Small intestine (tissue), 7 donors: ENCODE results near the gene GNB1L. TPM values are rescaled to one million over a fixed set of nuclear protein-coding genes. Genes with fewer than 3 reads are reported as not detected.

Source experiments
- DNase-seq, 2 donors: peaks; one replicate each; pipeline versions ENCODE4 v3.0.0 to v3.0.0-alpha.2; 2013
- FAIRE-seq: peaks from 2 replicates; lab custom pipeline; 2012; peaks lifted over from hg19 to GRCh38; lab: Jason Lieb, UNC
- H3K27ac ChIP-seq, 3 donors: one replicate each; pipeline ENCODE4 v1.5.1; 2013; ENCODE audit warnings: low read length in 2 of 3, mild to moderate bottlenecking in 2 of 3, control low read depth in 1 of 3, inconsistent platforms in 1 of 3, low read depth in 1 of 3, moderate library complexity in 1 of 3
- H3K27me3 ChIP-seq, 3 donors: one replicate each; pipeline ENCODE4 v1.6.1; 2013; ENCODE audit warnings: low read length in 3 of 3, inconsistent platforms in 1 of 3; ENCODE audit not compliant: control insufficient read depth in 3 of 3, insufficient read depth in 3 of 3
- H3K36me3 ChIP-seq, 3 donors: one replicate each; pipeline ENCODE4 v1.6.1; 2013; ENCODE audit warnings: low read length in 3 of 3, inconsistent platforms in 1 of 3, low read depth in 1 of 3, mild to moderate bottlenecking in 1 of 3, moderate library complexity in 1 of 3; ENCODE audit not compliant: control insufficient read depth in 3 of 3, insufficient read depth in 2 of 3
- H3K4me1 ChIP-seq, 3 donors: one replicate each; pipeline ENCODE4 v1.6.1; 2013; ENCODE audit warnings: low read length in 2 of 3, inconsistent platforms in 1 of 3, low read depth in 1 of 3, mild to moderate bottlenecking in 1 of 3, moderate library complexity in 1 of 3; ENCODE audit not compliant: control insufficient read depth in 3 of 3, insufficient read depth in 2 of 3
- H3K4me3 ChIP-seq, 3 donors: one replicate each; pipeline ENCODE4 v1.5.1; 2013; ENCODE audit warnings: low read length in 3 of 3, control low read depth in 1 of 3, inconsistent platforms in 1 of 3, low read depth in 1 of 3, mild to moderate bottlenecking in 1 of 3, moderate library complexity in 1 of 3
- H3K9me3 ChIP-seq, 2 donors: one replicate each; pipeline ENCODE4 v1.6.1; 2013; ENCODE audit warnings: low read depth in 1 of 2, low read length in 1 of 2; ENCODE audit not compliant: control insufficient read depth in 2 of 2, insufficient read depth in 1 of 2
- WGBS, 3 donors: extraction: QIAGEN DNeasy Blood & Tissue Kit; methylation state at CpG; one replicate each; pipeline ENCODE4 v1.1.7; 2013; 5-methylcytosine and 5-hydroxymethylcytosine counted together
- polyA plus RNA-seq, 4 donors: library from polyadenylated mRNA; stranded (reverse) in 3 of 4; unstranded in 1 of 4; fragments of 200-250 nt in 3 of 4; fragments of 120-200 nt in 1 of 4; gene quantifications; one replicate each; pipeline versions ENCODE4 v1.2.1 to v1.2.3, GENCODE V29; 2013
- donor health status: healthy with polysubstance abuse.
- donor health status: control.
- donor health status: control.
- donor health status: Bipolar disorder and iron deficiency.
- donor health status: healthy.

GNB1L gene
- polyA plus RNA-seq, 4 donors: 4.0 to 18.9 (median 9.8) TPM

DNA sequence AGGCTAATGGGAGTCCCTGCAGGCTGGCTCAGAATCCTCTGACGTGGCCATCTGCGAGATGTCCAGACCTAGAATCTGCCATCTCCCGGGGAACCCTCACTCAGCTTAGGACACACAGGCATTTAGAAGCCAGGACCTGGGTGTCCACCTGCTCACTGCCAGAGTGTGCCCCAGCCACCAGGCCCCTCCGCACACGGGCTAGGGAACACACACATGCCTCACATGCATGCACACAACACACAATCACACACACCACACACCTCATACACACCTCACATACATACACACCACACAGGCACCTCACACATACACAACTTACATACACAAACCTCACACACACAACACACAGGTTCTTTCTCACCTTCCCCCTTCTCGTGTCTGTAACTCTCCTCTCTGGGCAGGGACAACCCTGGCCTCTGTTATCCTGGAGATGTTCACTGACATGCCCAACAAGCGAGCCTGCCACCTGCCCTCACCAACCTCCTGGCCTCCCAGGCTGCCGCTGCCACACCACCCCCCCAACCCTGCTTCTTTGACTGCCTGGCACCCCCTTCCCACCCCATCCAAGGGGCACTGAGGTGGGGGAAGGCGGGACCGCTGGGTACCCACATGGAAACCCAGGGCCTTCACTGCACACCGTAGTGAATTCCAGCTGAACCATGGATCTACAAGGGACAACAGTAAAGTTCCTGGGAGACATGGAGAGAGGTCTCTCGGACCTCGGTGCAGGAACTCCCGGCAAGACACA, 38.1 kb downstream of the GNB1L start:
- Histone ChIP-seq H3K9me3 (no peaks in the 10 kb centered on the region), H3K27me3 (no peaks in the 10 kb centered on the region), H3K27ac (no peak overlapping the region), H3K4me1 (no peaks in the 10 kb centered on the region), H3K4me3 (no peak overlapping the region), H3K36me3 (peaks cover 0 to 28% (median 0%) of the 10 kb centered on the region in 3 donors)
- DNase-seq (no peak), FAIRE-seq (no peak)
- 91 to 94% (median 93%) methylated on average over 14 of the region's 14 CpGs for WGBS, 3 donors

GRCh38 chr22:19815823-19816290, 38.8 kb downstream of the GNB1L start:
- Histone ChIP-seq H3K4me3 (no peak overlapping the region), H3K36me3 (peaks cover 0 to 27% (median 0%) of the 10 kb centered on the region in 3 donors), H3K4me1 (no peaks in the 10 kb centered on the region), H3K27ac (no peak overlapping the region), H3K27me3 (no peaks in the 10 kb centered on the region), H3K9me3 (no peaks in the 10 kb centered on the region)
- 87 to 90% (median 87%) methylated on average over 15 to 16 of the region's 16 CpGs for WGBS, 3 donors
- DNase-seq (no peak), FAIRE-seq (no peak)

- Histone ChIP-seq H3K36me3 (peaks cover 0 to 22% (median 0%) of the 10 kb centered on the region in 3 donors), H3K4me3 (no peak overlapping the region), H3K27me3 (no peaks in the 10 kb centered on the region), H3K9me3 (no peaks in the 10 kb centered on the region), H3K4me1 (no peaks in the 10 kb centered on the region), H3K27ac (no peak overlapping the region)
- 91 to 93% (median 92%) methylated on average over 18 of the region's 18 CpGs for WGBS, 3 donors
- no peak for FAIRE-seq
- DNase-seq: no peak
Measured at GRCh38 chr22:19815093-19815822, 39.4 kb downstream of the GNB1L start.

DNA sequence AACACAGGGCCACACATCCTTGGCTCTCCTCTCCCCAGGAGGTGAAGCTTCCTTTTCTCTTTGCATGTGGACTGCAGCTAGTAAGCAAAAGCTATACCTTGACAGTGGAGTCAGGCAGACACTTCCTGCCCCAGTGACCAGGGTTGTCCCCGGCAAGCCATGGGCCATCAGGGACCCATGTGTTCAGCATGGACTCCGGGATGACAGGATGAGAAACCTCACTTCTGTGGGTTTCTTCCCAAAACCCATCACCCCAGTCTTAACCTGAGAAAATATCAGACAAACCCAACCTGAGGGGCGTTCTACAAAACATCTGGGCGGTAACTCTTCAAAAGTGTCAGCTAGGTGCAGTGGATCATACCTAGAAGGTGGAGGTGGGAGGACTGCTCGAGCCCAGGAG, 40.2 kb downstream of the GNB1L start:
- H3K9me3 ChIP-seq: no peaks in the 10 kb centered on the region
- H3K27me3 ChIP-seq: no peaks in the 10 kb centered on the region
- no peak overlapping the region for H3K27ac ChIP-seq
- WGBS, 3 donors: 87 to 94% (median 91%) methylated on average over 5 of the region's 5 CpGs
- peaks cover 0 to 16% (median 0%) of the 10 kb centered on the region in 3 donors for H3K36me3 ChIP-seq
- H3K4me1 ChIP-seq: no peaks in the 10 kb centered on the region
- FAIRE-seq (no peak), DNase-seq (no peak)
- H3K4me3 ChIP-seq: no peak overlapping the region

DNA sequence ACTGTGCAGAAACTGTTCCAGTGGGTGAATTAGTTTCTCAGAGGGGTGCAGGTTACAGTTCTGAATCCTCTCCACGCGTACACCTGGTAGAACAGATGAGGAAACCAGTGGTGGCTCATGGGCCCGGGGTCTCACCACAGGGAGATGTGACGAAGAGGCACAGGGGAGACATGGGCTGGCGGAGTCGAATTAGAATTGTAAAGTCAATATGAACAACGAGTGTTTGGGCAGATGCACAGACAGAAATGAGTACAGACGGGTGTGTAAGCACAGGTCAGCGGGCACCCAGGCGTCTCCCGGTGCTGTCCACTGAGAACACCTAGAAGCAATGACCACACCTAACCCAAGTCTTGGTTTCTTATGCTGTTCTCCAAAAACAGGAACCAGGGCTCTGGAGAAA, 41.8 kb downstream of the GNB1L start:
- 88 to 99% (median 91%) methylated on average over 11 of the region's 11 CpGs for WGBS, 3 donors
- Histone ChIP-seq H3K27ac (no peak overlapping the region), H3K27me3 (no peaks in the 10 kb centered on the region), H3K4me3 (no peak overlapping the region), H3K9me3 (no peaks in the 10 kb centered on the region), H3K4me1 (no peaks in the 10 kb centered on the region), H3K36me3 (peaks cover 0 to 14% (median 0%) of the 10 kb centered on the region in 3 donors)
- DNase-seq (no peak), FAIRE-seq (no peak)

DNA sequence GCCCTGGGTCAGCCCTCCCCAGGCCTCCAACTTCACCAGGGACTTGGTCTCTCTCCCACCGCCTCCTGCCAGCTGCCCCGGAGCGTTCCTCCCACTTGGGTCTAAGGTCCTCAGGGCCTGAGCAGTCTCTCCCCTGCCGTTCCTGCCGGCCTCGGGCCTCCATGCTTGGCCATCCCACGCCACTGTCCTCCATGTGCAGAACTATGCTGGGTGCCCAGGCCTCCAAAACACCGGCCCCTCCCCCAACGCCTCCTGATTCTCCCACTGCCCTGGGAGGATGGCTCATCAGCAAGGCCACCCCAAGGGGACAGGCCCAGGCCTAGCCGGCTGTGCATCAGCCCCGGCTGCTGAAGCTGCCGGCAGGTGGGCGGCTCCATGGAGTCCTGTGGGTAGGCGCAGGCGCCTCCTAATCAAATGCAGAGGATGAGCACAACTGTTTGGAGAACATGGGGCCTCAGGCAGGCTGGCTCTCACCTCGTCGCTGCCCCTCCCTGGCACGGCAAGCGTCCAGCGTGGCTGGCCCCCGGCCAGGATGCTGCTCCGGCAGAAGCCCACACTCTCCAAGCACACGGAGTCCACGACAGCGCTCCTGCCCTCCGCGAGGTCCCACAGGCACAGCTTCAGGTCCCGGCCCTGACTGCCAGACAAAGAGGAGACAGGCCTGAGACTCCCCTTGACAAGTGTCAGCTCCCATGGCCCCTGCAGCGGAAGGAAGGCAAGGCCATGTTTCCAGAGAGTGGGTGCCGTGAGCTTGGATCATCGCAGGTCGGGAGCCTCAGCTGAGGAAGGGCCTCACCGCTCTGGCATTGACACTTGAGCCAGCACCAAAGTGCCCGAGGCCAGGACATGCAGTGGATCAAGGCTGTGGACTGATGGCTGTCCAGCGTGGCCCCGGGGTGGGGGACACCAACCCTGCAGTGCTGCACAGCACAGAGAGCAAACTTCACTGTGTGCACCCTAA, 42.6 kb downstream of the GNB1L start:
- H3K4me3 ChIP-seq: no peak overlapping the region
- H3K4me1 ChIP-seq: no peaks in the 10 kb centered on the region
- FAIRE-seq (no peak), DNase-seq (no peak)
- no peaks in the 10 kb centered on the region for H3K9me3 ChIP-seq
- H3K27me3 ChIP-seq: no peaks in the 10 kb centered on the region
- H3K27ac ChIP-seq: no peak overlapping the region
- H3K36me3 ChIP-seq: peaks cover 0 to 14% (median 0%) of the 10 kb centered on the region in 3 donors
- WGBS, 3 donors: 94 to 96% (median 94%) methylated on average over 32 to 36 of the region's 36 CpGs

DNA sequence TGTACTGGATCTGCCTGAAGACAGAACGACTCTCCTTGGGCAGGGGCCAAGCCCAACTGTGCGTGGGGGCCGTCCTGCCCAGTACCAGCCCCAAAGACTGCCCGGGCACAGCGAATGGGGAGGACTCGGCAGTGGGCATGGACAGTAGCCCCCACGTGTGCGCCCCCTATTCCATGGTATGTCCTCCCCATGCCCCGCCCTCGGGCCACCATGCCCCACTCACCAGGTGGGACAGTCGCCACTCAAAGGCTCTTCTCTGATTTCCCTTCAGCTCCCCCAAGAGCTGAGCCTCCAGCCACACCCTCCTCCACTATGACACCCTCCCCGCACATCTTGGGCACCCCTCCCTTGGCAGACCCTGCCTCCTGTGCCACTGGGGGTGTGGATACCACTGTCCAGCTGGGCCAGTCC, 43.5 kb downstream of the GNB1L start:
- Histone ChIP-seq H3K27me3 (no peaks in the 10 kb centered on the region), H3K9me3 (no peaks in the 10 kb centered on the region), H3K27ac (no peak overlapping the region), H3K4me3 (no peak overlapping the region), H3K4me1 (peaks cover 0 to 6% (median 0%) of the 10 kb centered on the region in 3 donors), H3K36me3 (peaks cover 0 to 15% (median 0%) of the 10 kb centered on the region in 3 donors)
- WGBS, 3 donors: 89 to 93% (median 91%) methylated on average over 12 of the region's 12 CpGs
- no peak for FAIRE-seq
- DNase-seq: no peak
